ENCODE results near the gene MUC5AC.
"Not testable (repeated sequence)": the region's sequence is repeated elsewhere in the genome, so short reads cannot be mapped to it uniquely, and the experiment has no call there.

The MUC5AC gene, protein sequence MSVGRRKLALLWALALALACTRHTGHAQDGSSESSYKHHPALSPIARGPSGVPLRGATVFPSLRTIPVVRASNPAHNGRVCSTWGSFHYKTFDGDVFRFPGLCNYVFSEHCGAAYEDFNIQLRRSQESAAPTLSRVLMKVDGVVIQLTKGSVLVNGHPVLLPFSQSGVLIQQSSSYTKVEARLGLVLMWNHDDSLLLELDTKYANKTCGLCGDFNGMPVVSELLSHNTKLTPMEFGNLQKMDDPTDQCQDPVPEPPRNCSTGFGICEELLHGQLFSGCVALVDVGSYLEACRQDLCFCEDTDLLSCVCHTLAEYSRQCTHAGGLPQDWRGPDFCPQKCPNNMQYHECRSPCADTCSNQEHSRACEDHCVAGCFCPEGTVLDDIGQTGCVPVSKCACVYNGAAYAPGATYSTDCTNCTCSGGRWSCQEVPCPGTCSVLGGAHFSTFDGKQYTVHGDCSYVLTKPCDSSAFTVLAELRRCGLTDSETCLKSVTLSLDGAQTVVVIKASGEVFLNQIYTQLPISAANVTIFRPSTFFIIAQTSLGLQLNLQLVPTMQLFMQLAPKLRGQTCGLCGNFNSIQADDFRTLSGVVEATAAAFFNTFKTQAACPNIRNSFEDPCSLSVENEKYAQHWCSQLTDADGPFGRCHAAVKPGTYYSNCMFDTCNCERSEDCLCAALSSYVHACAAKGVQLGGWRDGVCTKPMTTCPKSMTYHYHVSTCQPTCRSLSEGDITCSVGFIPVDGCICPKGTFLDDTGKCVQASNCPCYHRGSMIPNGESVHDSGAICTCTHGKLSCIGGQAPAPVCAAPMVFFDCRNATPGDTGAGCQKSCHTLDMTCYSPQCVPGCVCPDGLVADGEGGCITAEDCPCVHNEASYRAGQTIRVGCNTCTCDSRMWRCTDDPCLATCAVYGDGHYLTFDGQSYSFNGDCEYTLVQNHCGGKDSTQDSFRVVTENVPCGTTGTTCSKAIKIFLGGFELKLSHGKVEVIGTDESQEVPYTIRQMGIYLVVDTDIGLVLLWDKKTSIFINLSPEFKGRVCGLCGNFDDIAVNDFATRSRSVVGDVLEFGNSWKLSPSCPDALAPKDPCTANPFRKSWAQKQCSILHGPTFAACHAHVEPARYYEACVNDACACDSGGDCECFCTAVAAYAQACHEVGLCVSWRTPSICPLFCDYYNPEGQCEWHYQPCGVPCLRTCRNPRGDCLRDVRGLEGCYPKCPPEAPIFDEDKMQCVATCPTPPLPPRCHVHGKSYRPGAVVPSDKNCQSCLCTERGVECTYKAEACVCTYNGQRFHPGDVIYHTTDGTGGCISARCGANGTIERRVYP (N-terminal part only)

DNA sequence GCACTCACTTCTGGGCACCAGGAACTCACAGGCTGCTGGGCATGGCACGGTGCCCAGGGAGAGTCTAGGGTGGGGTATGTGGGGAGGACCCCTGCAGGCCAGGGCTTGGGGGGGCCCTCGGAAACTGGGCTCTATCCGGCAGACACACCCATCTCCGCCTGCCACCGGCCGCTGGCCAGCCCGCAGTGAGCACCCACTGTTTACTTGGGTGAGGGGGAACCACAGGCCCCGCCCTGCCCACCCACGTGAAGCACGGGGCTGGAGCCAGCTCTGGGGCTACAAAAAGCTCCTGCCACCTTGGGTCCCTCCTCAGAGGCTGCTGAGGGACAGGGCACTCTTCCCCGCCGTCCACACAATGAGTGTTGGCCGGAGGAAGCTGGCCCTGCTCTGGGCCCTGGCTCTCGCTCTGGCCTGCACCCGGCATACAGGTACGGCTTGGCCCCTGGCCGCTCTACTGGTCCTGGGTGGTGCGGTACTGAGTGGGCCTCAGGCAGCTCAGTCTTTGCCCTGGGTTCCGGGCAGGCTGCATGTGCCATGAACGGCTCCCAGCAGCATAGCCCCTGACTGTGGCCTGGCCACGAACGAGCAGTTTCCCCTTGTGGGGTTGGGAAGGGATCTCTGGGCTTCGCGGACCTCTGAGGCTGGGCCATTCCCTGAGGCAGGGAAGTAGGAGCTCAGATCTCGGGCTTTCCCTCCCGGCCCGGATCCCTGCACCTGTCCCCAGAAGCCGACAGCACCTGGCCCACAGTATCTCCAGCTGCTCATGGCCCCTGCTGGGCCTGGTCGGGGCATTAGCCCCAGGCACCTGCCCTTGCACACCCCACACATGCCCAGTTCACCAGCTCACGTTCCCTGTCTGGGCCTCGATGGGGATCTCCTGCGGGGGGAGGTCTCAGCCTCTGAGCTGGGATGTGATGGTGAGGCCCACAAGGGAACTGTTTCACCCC lies at the start of gene MUC5AC:
MUC5AC (plus strand) TSS at position 309 of the 947 bp plus-strand sequence; CDS start at position 356, 47 bp downstream.
- no peak for DNase-seq

DNA sequence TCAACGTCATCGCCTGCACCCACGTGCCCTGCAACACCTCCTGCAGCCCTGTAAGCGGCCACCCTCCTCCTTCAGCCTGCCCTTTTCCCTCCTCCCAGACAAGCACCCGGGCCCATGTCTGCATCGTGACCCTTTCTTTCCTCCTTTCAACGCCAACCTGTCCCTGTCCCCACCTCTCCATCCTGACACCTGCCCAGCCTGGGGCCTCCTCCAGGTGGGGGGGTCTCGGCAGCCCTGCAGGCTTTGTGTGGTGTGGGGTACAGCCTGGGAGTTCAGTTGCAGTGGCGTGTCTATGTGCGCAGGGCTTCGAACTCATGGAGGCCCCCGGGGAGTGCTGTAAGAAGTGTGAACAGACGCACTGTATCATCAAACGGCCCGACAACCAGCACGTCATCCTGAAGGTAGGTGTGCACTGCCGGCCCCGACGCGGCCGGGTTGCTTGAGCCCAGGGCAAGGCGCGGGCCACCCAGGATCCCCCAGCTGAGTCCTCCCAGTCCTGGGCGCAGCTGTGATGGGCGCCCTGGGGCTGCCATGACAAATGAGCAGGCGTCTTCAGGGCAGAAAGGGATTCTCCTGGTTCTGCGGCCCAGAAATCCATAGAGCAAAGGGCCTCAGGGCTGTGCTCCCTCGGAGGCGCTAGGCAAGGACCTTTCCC lies 49.4 kb upstream of the MUC5AC start:
- DNase-seq, result no peak

DNA sequence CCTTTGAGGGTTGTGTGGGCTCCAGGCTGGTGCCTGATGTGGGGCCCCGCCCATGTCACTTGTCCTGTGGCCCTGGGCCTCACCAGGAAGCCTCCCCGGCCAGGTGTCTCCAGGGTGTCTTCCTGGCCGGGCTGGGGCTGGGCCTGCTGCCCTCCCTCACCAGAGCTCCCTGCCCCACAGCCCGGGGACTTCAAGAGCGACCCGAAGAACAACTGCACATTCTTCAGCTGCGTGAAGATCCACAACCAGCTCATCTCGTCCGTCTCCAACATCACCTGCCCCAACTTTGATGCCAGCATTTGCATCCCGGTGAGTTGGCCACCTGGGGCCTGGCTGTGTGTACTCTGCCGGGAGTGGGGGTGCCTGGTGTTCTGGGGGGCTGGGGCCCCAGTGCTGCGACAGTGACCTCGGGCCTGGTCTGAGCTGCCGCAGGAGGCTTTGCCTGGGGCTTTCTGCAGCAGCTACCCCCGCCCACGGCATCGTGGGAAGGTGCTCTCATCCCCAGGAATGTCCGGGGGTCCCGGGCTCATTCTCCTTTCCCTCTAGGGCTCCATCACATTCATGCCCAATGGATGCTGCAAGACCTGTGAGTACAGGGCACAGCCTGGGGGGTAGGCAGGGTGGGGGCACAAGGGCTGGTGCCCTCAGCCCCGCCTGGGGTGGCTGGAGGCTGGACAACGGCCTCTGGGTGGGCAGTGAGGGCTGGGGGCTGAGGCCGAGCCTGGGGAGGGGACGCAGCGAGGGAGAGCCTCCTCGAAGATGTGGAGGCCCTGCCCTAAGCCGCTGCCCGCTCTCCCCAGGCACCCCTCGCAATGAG lies 48.4 kb upstream of the MUC5AC start:
- no peak for DNase-seq

DNA sequence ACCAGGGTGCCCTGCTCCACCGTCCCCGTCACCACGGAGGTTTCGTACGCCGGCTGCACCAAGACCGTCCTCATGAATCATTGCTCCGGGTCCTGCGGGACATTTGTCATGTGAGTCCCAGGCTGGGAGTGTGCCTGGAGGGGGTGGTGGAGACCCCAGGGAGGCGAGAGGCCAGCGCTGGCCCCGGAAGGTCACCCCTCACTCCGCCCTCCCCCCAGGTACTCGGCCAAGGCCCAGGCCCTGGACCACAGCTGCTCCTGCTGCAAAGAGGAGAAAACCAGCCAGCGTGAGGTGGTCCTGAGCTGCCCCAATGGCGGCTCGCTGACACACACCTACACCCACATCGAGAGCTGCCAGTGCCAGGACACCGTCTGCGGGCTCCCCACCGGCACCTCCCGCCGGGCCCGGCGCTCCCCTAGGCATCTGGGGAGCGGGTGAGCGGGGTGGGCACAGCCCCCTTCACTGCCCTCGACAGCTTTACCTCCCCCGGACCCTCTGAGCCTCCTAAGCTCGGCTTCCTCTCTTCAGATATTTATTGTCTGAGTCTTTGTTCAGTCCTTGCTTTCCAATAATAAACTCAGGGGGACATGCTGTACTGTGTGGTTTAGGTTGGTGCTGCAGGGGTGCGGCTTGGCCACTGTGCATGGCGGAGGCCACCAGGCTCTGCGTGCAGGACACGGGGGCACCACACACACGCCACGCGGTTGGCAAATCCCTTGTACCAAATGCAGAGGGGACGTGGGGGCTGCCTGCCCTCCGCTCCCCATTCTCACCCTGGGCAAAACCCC lies 47.6 kb upstream of the MUC5AC start:
- no peak for DNase-seq

DNA sequence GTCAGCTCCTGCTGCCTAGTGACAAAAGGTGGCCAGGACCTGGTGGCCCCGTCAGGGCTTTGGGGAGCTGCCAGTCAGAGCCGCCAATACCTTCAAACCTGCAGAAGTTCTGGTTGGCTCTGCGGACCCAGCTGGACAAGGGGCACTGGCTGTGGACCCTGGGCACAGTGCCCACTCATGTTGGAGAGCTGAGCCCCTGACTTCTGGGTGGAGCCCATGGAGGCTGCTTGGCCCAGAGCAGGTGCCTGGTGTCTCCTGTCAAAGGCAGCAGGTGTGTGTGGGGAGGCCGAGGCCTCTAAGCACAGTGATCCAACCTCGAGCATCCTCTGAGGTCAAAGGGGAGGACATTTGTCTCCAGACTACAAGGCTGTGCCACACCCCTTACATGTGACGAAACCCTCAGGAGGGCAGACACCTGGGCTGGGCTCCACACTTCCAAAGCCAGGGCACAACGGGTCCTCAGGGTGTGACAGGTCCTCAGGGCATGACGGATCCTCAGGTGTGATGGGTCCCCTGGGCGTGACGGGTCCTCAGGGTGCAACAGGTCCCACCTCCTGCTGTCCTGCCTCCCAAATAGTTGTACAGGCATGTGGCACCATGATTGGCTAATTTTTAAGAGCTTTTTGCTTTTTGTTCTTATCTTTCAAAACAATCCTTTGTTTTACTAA lies 46.1 kb upstream of the MUC5AC start:
- DNase-seq, result no peak

DNA sequence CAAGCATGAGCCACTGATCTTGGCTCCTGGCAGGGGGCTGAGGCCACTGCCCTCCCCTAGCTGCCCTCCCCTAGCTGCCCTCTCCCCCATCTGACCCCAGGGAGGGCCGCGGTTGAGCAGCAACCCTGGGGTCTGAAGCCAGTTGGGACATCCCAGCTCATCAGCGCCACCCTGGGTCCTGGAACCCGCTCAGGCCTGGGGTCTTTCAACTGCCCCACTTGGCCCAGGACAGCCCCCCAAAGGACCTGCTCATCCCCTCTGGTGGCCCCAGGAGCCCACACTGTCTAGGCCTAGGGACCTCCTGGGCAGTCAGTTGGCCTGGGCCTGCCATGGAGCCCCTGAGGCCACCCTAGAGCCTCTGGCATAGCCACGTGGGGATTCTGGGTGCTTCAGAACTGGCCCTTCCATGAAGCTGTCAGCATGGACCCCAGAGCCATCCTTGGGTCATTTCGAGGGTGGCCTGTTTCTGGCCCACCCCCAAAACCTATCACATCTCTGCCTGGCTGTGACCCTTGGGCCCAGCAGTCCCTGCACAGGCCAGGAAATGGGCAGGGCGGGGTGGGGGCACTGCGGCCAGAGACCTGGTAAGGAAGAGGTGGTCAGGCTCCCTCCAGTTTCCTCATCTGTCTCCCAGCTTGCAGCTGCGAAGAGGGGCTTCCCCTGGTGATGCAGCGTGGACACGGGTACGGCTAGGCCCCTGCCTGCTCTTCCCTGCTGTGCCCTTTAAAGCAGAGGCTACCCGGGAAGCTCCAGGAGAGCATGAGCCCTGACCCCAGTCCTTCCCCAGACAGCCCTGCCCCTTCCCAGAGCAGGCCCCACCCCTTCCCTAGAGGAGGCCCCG lies 45.2 kb upstream of the MUC5AC start:
- no peak for DNase-seq

DNA sequence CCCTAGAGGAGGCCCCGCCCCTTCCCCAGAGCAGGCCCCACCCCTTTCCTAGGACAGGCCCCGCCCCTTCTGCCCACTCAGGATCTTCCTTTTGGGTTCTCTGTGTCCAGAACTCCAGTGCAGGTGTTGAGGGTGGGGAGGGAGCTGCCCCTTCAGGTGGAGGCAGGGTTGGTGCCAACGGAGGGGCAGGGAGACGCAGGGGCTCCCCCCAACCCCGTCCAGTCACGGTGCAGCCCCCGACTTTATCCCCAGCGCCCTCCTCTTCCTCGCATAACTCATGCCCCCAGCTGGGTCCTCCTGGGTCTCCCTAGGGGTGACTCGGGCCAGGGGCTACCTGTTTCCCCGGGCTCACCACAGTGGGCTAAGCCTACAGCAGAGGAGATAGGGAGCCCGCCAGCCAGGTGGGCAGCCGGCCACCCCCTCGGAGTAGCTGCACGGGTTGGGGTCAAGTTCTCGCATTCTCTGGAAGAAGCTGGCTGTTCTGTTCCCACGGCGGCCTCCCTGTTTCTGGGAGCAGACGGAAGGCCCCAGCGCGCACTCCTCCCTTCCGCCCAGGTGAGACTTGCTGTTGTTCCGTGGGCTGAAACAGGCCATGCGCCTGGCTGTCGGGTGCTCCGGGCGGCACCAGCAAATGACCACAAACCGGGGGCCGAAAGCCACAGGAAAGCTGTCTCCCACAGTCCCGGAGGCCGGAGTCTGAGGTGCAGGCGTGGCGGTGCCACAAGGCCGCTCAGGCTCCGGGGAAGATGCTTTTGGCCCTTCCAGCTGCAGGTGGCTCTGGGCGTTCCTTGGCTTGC lies 44.1 kb upstream of the MUC5AC start:
- no peak for DNase-seq

DNA sequence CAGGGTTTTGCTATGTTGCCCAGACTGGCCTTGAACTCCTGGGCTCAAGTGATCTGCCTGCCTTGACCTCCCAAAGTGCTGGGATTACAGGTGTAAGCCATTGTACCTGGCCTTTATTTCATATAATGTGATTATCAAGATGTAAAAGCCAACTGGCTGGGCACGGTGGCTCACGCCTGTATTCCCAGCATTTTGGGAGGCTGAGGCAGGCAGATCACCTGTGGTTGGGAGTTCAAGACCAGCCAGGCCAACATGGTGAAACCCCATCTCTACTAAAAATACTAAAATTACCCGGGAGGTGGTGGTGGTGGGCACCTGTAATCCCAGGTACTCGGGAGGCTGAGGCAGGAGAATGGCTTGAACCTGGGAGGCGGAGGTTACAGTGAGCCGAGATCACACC lies 42.5 kb upstream of the MUC5AC start:
- not testable (repeated sequence) for DNase-seq

DNA sequence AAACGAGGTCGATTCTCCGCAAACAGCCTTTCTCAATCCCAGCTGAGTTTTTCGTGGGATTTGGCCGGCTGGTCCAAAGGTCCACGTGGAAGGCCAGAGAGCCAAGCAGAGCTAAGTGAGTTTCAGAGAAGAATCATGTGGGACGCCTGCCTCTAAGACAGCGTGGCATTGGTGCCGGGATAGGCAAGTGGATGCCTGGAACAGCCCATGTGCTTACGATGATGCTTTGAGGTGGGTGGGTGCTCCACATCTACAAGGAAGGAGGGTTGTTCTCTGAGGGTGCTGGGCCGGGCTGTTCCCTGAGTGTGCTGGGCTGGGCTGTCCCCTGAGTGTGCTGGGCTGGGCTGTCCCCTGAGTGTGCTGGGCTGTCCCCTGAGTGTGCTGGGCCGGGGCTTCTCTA lies 41.6 kb upstream of the MUC5AC start:
- DNase-seq, result no peak

DNA sequence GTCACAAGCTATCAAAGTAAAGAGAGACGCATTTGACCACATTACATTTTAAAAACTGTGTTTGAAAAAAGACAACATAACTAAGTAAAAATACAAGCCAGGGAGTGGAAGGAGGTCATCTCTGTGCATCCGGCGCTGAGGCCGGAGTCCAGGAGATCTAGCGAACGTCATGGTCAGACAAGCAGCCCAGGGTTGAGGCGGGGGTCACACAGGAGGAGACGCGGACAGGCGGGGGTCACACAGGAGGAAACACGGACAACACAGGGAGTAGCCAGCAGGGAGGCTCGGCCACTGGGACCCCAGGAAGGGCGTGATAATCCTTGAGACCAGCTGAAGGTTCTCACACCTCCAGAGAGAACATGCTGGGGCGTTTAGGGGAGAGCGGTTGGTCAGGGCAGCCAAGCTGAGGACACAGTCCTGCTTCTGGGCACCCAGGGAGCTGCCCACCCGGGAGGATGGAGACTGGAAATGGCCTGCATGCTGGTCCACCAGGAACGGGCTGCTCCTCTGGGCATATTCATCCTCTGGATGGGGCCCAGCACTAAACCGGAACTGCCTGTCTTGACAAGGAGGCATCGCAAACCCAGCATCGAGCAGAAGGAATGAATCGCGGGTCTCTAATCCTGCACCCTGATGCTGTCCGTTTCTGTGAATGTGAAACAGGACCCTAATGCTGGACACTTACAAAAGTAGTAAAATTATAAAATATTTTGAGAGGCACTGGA lies 40.9 kb upstream of the MUC5AC start:
- DNase-seq, result no peak

DNA sequence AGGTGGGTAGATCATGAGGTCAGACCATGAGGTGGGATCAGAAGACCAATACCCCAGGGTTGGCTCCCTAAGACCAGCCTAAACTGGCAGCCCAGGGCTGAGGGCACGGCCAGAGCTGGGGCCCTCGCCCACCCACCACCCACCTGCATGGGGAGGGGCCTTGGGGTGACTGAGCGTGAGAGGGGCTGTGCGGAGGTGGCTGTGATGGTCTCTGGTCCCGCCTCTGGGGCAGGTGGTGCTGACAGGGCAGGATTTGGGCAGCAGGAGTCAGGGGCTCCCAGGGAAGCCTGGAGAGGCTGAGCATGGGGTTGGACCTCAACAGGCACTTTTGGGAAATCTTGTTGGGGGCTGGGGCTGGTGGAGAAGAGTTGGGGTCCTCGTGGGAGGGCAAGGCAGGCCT lies 39.8 kb upstream of the MUC5AC start:
- no peak for DNase-seq

DNA sequence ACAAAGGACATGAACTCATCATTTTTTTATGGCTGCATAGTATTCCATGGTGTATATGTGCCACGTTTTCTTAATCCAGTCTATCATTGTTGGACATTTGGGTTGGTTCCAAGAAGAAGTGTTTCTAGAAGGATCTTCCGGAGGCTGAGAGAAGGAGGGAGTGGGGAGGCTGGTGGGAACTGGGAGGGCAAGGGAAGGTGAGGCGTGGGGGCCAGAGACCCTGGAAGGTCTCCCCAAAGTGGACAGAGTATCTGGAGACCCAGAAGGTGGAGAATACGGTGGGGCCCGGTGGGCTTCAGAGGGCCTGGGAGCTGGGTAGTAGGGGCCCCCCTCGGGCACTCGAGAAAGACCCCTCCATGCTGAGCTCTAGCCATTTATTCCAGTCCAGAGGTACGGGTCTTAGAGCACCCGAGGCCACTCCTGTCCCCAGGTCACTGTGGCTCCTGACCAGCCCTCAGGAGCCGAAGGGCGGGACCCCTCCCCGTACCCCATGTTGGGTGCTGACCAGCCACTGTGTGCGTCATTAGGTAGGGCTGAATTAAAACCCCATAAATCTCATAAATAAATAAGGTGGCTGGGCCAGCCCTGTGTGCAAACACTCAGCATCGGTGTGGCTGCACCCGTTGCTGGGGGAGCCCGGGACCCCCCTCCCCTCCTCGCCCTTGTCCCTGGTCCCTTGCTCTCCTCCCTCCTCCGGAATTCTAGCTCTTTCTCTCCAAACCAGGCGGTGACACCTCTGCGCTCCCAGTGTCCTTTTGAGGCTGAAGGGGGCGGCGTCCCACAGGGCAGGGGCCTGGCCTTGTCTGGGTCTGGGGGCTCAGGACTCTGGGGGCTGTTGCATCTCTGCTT lies 38.8 kb upstream of the MUC5AC start:
- no peak for DNase-seq

DNA sequence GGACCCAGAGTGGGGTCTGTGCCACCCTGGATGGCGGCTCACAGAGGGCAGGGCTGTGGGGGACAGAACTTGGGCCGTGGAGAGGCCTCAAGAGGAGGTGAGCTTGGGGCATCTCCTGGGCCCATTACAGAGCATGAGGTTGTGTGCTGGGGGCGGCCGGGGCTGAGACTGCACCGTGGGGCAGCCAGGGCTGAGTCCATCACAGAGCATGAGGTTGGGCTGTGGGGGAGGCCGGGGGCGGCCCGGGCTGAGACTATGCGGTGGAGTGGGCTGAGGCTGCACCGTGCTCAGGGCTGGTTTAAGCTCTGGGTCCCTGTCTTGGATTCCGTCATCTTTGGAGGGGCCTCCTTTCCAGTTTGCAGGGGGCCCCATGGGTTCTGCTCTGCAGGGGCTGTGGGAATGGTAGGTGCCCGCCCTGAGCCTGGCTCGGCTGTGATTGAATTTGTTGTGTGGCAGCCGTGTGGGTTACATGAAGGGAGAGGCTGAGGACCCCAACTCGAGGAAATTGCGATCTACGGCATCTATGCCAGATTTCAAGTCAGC lies 38.1 kb upstream of the MUC5AC start:
- DNase-seq, result no peak

DNA sequence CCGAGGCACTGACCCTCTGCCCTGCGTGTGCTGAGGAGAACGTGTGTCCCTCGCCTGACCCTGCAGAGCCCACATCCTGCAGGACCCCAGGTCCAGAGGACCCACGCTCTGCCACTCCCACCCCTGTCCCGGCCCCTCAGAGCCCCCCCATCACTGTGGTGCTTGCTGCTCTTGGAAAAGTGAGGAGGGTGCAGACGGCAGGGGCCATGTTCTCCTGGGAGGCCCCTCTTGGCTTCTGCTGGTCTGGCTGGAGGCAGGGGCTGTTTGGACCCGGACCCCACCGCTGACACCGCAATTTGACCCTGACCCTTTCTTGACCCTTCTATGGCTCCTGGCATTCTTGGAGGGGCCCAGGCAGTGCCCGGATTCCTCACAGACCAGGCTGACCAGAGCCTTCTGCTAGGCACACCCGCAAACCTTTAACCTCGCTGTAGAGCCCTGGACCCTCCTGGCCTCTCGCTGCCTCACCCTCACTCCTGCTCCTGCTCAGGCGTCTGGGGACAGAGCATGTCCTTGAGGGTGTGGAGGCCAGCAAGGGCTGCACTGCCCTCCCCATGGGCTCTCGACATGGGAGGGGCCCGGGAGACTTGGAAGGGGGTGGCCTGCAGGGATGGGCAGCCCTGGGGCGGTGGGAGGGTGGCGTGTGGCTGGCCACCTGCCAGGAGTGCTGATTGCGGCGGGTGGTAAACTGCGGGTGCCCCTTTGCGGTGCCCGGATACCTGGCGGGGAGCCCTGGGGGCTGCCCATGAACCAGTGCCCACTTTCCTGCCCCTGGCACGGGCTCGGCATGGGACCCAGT lies 37.0 kb upstream of the MUC5AC start:
- DNase-seq, result no peak
